ENCODE results near the gene IRF6. TPM values are rescaled to one million over a fixed set of nuclear protein-coding genes. Genes with fewer than 3 reads are reported as not detected.
A peak's percentile ranks its signal among the peaks of the same experiment; 100 is the strongest.

IRF6 gene
- total RNA-seq, 1 donor from 2014 or later: 21.2 TPM

GRCh38 chr1:209802117-209802779 lies 3.7 kb downstream of the IRF6 start:
- H3K27ac Mint-ChIP-seq (ENCODE audit: unreplicated experiment): no peak overlapping the region
- H3K36me3 ChIP-seq (ENCODE audit: insufficient read depth, low read length): no peaks in the 10 kb centered on the region
- no peaks in the 10 kb centered on the region for H3K27me3 ChIP-seq (ENCODE audit: insufficient read depth, low read length)
- no peaks in the 10 kb centered on the region for H3K9me3 ChIP-seq (ENCODE audit: insufficient read depth, low read depth, low read length)
- no peak overlapping the region for H3K4me2 ChIP-seq (ENCODE audit: low read length)
- peaks cover 2% of the 10 kb centered on the region for H3K9me3 Mint-ChIP-seq (ENCODE audit: unreplicated experiment)
- no peak for FAIRE-seq
- H3K27ac ChIP-seq (ENCODE audit: low read depth, low read length): no peak overlapping the region
- no peak overlapping the region for H3K4me3 Mint-ChIP-seq (ENCODE audit: unreplicated experiment)
- TF ChIP-seq CTCF (IDR thresholded peaks at IDR 0.05; ENCODE audit: insufficient read depth, low read depth, low read length) (no peak), EZH2 (IDR thresholded peaks at IDR 0.05; ENCODE audit: insufficient read depth, low read length) (no peak)
- H3K9ac ChIP-seq (ENCODE audit: low read length): no peak overlapping the region
- H3K79me2 ChIP-seq (ENCODE audit: insufficient read depth, low read length): no peaks in the 10 kb centered on the region
- no peaks in the 10 kb centered on the region for H3K27me3 Mint-ChIP-seq (ENCODE audit: low read depth, unreplicated experiment)
- H2AFZ ChIP-seq (ENCODE audit: low read depth, low read length): no peak overlapping the region
- H3K4me1 Mint-ChIP-seq (ENCODE audit: low read depth, unreplicated experiment): peaks cover 22% of the 10 kb centered on the region
- DNase-seq (ENCODE audit: low read depth): no peak
- H4K20me1 ChIP-seq (ENCODE audit: insufficient read depth, low read length): no peaks in the 10 kb centered on the region
- no peak overlapping the region for H3K4me3 ChIP-seq (ENCODE audit: insufficient read depth, low read depth, low read length)
- peaks cover 11% of the 10 kb centered on the region for H3K36me3 Mint-ChIP-seq (ENCODE audit: low read depth, unreplicated experiment)
- H3K4me1 ChIP-seq (ENCODE audit: insufficient read depth, low read length): peaks cover 12% of the 10 kb centered on the region

- H3K9me3 ChIP-seq (ENCODE audit: insufficient read depth, low read depth, low read length): no peaks in the 10 kb centered on the region
- peaks cover 6% of the 10 kb centered on the region for H3K4me1 ChIP-seq (ENCODE audit: insufficient read depth, low read length)
- TF ChIP-seq EZH2 (IDR thresholded peaks at IDR 0.05; ENCODE audit: insufficient read depth, low read length) (no peak), CTCF (IDR thresholded peaks at IDR 0.05; ENCODE audit: insufficient read depth, low read depth, low read length) (no peak)
- H3K36me3 ChIP-seq (ENCODE audit: insufficient read depth, low read length): no peaks in the 10 kb centered on the region
- H3K9ac ChIP-seq (ENCODE audit: low read length): no peak overlapping the region
- Mint-ChIP-seq H3K4me1 (ENCODE audit: low read depth, unreplicated experiment) (peaks cover 20% of the 10 kb centered on the region), H3K27ac (ENCODE audit: unreplicated experiment) (peak overlapping the region; percentile 21), H3K9me3 (ENCODE audit: unreplicated experiment) (peaks cover 2% of the 10 kb centered on the region), H3K27me3 (ENCODE audit: low read depth, unreplicated experiment) (no peaks in the 10 kb centered on the region), H3K36me3 (ENCODE audit: low read depth, unreplicated experiment) (peaks cover 11% of the 10 kb centered on the region), H3K4me3 (ENCODE audit: unreplicated experiment) (no peak overlapping the region)
- peak; percentile 59 for DNase-seq (ENCODE audit: low read depth)
- no peaks in the 10 kb centered on the region for H3K79me2 ChIP-seq (ENCODE audit: insufficient read depth, low read length)
- no peak overlapping the region for H2AFZ ChIP-seq (ENCODE audit: low read depth, low read length)
- no peak for FAIRE-seq
- H3K27ac ChIP-seq (ENCODE audit: low read depth, low read length): no peak overlapping the region
- H4K20me1 ChIP-seq (ENCODE audit: insufficient read depth, low read length): no peaks in the 10 kb centered on the region
- H3K27me3 ChIP-seq (ENCODE audit: insufficient read depth, low read length): no peaks in the 10 kb centered on the region
- no peak overlapping the region for H3K4me2 ChIP-seq (ENCODE audit: low read length)
- H3K4me3 ChIP-seq (ENCODE audit: insufficient read depth, low read depth, low read length): no peak overlapping the region
Measured at GRCh38 chr1:209800984-209801834, 4.7 kb downstream of the IRF6 start.
